HepG2 (cell line): ENCODE data around the gene MRPL54. TPM values are rescaled to one million over a fixed set of nuclear protein-coding genes. Genes with fewer than 3 reads are reported as not detected.

ENCODE experiments used
- EP300 ChIP-seq, 3 experiments: sonication (generic) in 1 of 3; formaldehyde crosslinking in 1 of 3; IDR thresholded peaks; 2 replicates each; pipeline versions ENCODE4 v1.5.1 to v1.6.1; 2011 to 2020; ENCODE audit warnings: low read depth in 2 of 3, low read length in 2 of 3, borderline replicate concordance in 1 of 3, improper control_type of control experiment in 1 of 3, mild to moderate bottlenecking in 1 of 3, missing genetic modification reagents in 1 of 3, moderate library complexity in 1 of 3
- GATAD1 ChIP-seq: IDR thresholded peaks from 2 replicates; pipeline ENCODE4 v1.6.1; 2016; ENCODE audit warnings: missing genetic modification reagents, missing compliant biosample characterization
- GLMP ChIP-seq: sonication (generic); formaldehyde crosslinking; IDR thresholded peaks from 2 replicates; pipeline ENCODE4 v1.9.0; 2021; ENCODE audit warnings: missing genetic modification reagents, mild to moderate bottlenecking, borderline replicate concordance
- HNRNPLL ChIP-seq: fragments of 200-400 bp; formaldehyde crosslinking; IDR thresholded peaks from 2 replicates; pipeline ENCODE4 v1.6.1; 2017; ENCODE audit warnings: mild to moderate bottlenecking, low read depth, low read length; ENCODE audit not compliant: poor library complexity, severe bottlenecking
- KDM2A ChIP-seq: sonication (generic); formaldehyde crosslinking; IDR thresholded peaks from 2 replicates; pipeline ENCODE4 v1.4.0; 2020; ENCODE audit warnings: low read depth, missing genetic modification reagents, borderline replicate concordance
- MLX ChIP-seq: IDR thresholded peaks from 2 replicates; pipeline ENCODE4 v1.6.1; 2016
- NFATC3 ChIP-seq: sonication (generic); formaldehyde crosslinking; IDR thresholded peaks from 2 replicates; pipeline ENCODE4 v1.5.1; 2020; ENCODE audit warnings: mild to moderate bottlenecking, missing genetic modification reagents
- NFKB2 ChIP-seq: sonication (generic); formaldehyde crosslinking; IDR thresholded peaks from 2 replicates; pipeline ENCODE4 v1.4.0; 2020; ENCODE audit warnings: missing genetic modification reagents, borderline replicate concordance
- NPAS2 ChIP-seq: sonication (generic); formaldehyde crosslinking; IDR thresholded peaks from 2 replicates; pipeline ENCODE4 v1.8.0; 2022; ENCODE audit warnings: mild to moderate bottlenecking, missing genetic modification reagents, borderline replicate concordance
- ONECUT2 ChIP-seq: sonication (generic); formaldehyde crosslinking; IDR thresholded peaks from 2 replicates; pipeline ENCODE4 v1.4.0; 2020; ENCODE audit warnings: missing genetic modification reagents
- SNAI1 ChIP-seq: sonication (generic); formaldehyde crosslinking; IDR thresholded peaks from 2 replicates; pipeline ENCODE4 v1.5.0; 2020; ENCODE audit warnings: mild to moderate bottlenecking, missing genetic modification reagents, borderline replicate concordance
- STAG1 ChIP-seq: sonication (generic); formaldehyde crosslinking; IDR thresholded peaks from 2 replicates; pipeline ENCODE4 v1.4.0; 2020; ENCODE audit warnings: missing genetic modification reagents
- ZFX ChIP-seq: sonication (generic); formaldehyde crosslinking; IDR thresholded peaks from 2 replicates; pipeline ENCODE4 v1.4.0; 2020; ENCODE audit warnings: mild to moderate bottlenecking, low read depth, missing genetic modification reagents, moderate library complexity
- ZHX1 ChIP-seq: sonication (generic); formaldehyde crosslinking; IDR thresholded peaks from 2 replicates; pipeline ENCODE4 v1.8.1; 2022; ENCODE audit warnings: low read depth, mild to moderate bottlenecking, missing genetic modification reagents
- ZNF501 ChIP-seq: sonication (generic); formaldehyde crosslinking; IDR thresholded peaks from 2 replicates; pipeline ENCODE4 v1.5.1; 2020; ENCODE audit warnings: mild to moderate bottlenecking, moderate library complexity, missing genetic modification reagents
- ZNF605 ChIP-seq: sonication (generic); formaldehyde crosslinking; IDR thresholded peaks from 2 replicates; pipeline ENCODE4 v1.8.0; 2022; ENCODE audit warnings: mild to moderate bottlenecking, missing genetic modification reagents
- ZNF770 ChIP-seq: sonication (generic); formaldehyde crosslinking; IDR thresholded peaks from 2 replicates; pipeline ENCODE4 v1.5.0; 2020; ENCODE audit warnings: mild to moderate bottlenecking, missing genetic modification reagents
- ZNF800 ChIP-seq: sonication (generic); formaldehyde crosslinking; IDR thresholded peaks from 2 replicates; pipeline ENCODE4 v1.4.0; 2020; ENCODE audit warnings: missing genetic modification reagents
- polyA plus RNA-seq, 8 experiments: library from polyadenylated mRNA; depleted of rRNA in 3 of 8; stranded (reverse) in 7 of 8; unstranded in 1 of 8; fragments of >200 nt; fragmentation: Illumina TruSeq in 4 of 8; extraction: Trizol in 4 of 8; gene quantifications; 2 replicates each; pipeline versions ENCODE4 v1.2.1 to v1.2.3, GENCODE V29; 2011 to 2016; ENCODE audit warnings: low read depth in 4 of 8, missing spikeins in 1 of 8, mixed read lengths in 1 of 8; ENCODE audit not compliant: insufficient read depth in 1 of 8
- total RNA-seq, 5 experiments: library from RNA; depleted of rRNA; stranded (reverse); fragments of >200 nt; fragmentation: Illumina TruSeq; extraction: Trizol; gene quantifications; 2 replicates each; pipeline ENCODE4 v1.2.3, GENCODE V29; 2016; ENCODE audit warnings: low read depth in 1 of 5

The MRPL54 gene
- total and polyA plus RNA-seq, 2 of the 13 experiments (the other 11 are each of a cell fraction or from before 2014, with no cell fraction given), result 36.8 to 66.9 TPM

GRCh38 chr19:3783660-3784584, 21.4 kb downstream of the MRPL54 start (continued):
- TF ChIP-seq GLMP (CRISPR knock-in tag) (no peak), MLX (CRISPR knock-in tag) (no peak), GATAD1 (CRISPR knock-in tag) (peak; percentile 43; the same call in 1 of the 2 replicates), NFATC3 (CRISPR knock-in tag) (no peak), KDM2A (CRISPR knock-in tag) (peak; percentile 78; the same call in 1 of the 2 replicates), SNAI1 (CRISPR knock-in tag) (no peak), ZNF605 (CRISPR knock-in tag) (peak; percentile 47; the same call in 1 of the 2 replicates), ZNF800 (CRISPR knock-in tag) (0 out of 2 replicates have a peak, but pooled peaks have one; percentile 21), ZNF501 (CRISPR knock-in tag) (0 out of 2 replicates have a peak, but pooled peaks have one; percentile 21), EP300 (IDR thresholded peaks at IDR 0.05; ENCODE audit: low read depth in 2 of 2, low read length in 2 of 2) (no peak), EP300 (CRISPR knock-in tag; IDR thresholded peaks at IDR 0.05; ENCODE audit: borderline replicate concordance) (no peak), STAG1 (CRISPR knock-in tag) (peak; percentile 71), NFKB2 (CRISPR knock-in tag) (peak; percentile 52; the same call in 1 of the 2 replicates), ZHX1 (peak; percentile 63; the same call in 1 of the 2 replicates), ONECUT2 (peak; percentile 58), NPAS2 (no peak), HNRNPLL (peak; percentile 27), ZNF770 (0 out of 2 replicates have a peak, but pooled peaks have one; percentile 12), ZFX (CRISPR knock-in tag) (peak; percentile 41; the same call in 1 of the 2 replicates)
